ENCODE data around the gene VENTX. TPM values are rescaled to one million over a fixed set of nuclear protein-coding genes. Genes with fewer than 3 reads are reported as not detected.

VENTX gene
- total RNA-seq, 1 experiment from 2014 or later, result not detected

DNA sequence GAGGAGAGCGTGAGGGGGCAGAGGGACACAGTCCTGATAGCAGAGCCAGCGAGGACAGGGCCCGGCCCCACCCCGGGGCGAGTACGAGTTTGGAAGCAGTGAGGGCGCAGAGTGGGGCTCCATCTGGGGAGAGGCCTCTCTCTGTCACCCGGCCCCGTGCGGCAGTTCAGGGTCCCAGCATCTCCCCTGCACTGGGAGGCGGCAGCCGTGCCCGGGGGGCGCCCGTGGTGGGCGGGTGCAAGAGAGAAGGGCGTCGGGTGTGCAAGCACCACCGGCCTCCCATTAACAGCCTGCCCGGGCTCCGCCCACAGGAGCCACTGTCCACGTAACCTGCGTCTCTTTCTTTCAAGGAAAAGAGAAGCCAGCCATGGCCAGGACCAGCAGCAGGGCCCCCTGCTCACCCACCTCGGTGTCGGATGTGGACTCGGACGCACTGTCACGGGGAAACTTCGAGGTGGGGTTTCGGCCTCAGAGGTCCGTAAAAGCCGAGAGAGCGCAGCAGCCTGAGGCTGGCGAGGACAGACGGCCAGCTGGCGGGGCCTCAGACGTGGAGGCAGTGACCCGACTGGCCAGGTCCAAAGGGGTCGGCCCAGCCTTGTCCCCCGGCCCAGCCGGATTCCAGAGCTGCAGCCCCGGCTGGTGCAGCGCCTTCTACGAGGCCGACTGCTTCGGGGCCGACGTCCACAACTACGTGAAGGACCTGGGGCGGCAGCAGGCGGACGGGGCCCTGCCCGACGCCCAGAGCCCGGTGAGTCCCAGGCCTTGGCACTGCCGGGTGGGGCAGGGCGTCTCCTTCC, 36.3 kb upstream of the VENTX start:
- Histone ChIP-seq H3K9me3 (ENCODE audit: control insufficient read depth in 1 of 2, insufficient read depth in 1 of 2, low read depth in 1 of 2, low read length in 2 of 2) (no peaks in the 10 kb centered on the region), H3K9ac (ENCODE audit: low read length) (no peak overlapping the region), H3K9me2 (ENCODE audit: insufficient read depth) (no peaks in the 10 kb centered on the region), H3K4me2 (ENCODE audit: low read length) (no peak overlapping the region), H3K79me2 (ENCODE audit: insufficient read depth, low read length) (no peaks in the 10 kb centered on the region), H3K27ac (ENCODE audit: low read depth, low read length) (no peak overlapping the region), H3K4me1 (ENCODE audit: control insufficient read depth in 1 of 2, insufficient read depth in 2 of 2, low read length in 2 of 2) (no peaks in the 10 kb centered on the region), H3K27me3 (ENCODE audit: insufficient read depth, low read length) (no peaks in the 10 kb centered on the region), H2AFZ (ENCODE audit: low read depth, low read length, poor library complexity, severe bottlenecking) (no peak overlapping the region), H3K36me3 (ENCODE audit: control insufficient read depth in 1 of 2, insufficient read depth in 2 of 2, low read length in 2 of 2) (no peaks in the 10 kb centered on the region), H3K4me3 (replicated peaks in 1 of 2; ENCODE audit: low read depth in 1 of 2, low read length in 2 of 2) (no peak overlapping the region), H4K20me1 (ENCODE audit: insufficient read depth) (no peaks in the 10 kb centered on the region)
- TF ChIP-seq SP1 (IDR thresholded peaks at IDR 0.05; ENCODE audit: low read depth) (no peak), ELF1 (IDR thresholded peaks at IDR 0.05; ENCODE audit: borderline replicate concordance, low read depth) (no peak), FOSL1 (IDR thresholded peaks at IDR 0.05; ENCODE audit: low read depth) (no peak), JUND (IDR thresholded peaks at IDR 0.05) (no peak), EZH2 (IDR thresholded peaks at IDR 0.05) (no peak), SRF (IDR thresholded peaks at IDR 0.05; ENCODE audit: low read depth) (no peak), ZFX (IDR thresholded peaks at IDR 0.05) (no peak), EGR1 (IDR thresholded peaks at IDR 0.05; ENCODE audit: low read depth) (no peak), ZNF274 (IDR thresholded peaks at IDR 0.05; ENCODE audit: low read depth, low read length) (no peak)
- TF ChIP-seq, protein P1, sequence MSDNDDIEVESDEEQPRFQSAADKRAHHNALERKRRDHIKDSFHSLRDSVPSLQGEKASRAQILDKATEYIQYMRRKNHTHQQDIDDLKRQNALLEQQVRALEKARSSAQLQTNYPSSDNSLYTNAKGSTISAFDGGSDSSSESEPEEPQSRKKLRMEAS (IDR thresholded peaks at IDR 0.05), result no peak
- ATAC-seq (no peak), DNase-seq (ENCODE audit: low read depth, low spot score) (no peak)
- intact Hi-C loops (cut with micrococcal nuclease), result no loop called here
- ChIA-PET CTCF (no interaction called here), RAD21 (ENCODE audit: low non-redundant PET in 1 of 2, low total read pairs in 2 of 2, uncharacterized antibody in 2 of 2, unreplicated experiment in 2 of 2) (no interaction called here), POLR2A (no interaction called here)
- no TSS peak for BruUV-seq (replicated peaks)

DNA sequence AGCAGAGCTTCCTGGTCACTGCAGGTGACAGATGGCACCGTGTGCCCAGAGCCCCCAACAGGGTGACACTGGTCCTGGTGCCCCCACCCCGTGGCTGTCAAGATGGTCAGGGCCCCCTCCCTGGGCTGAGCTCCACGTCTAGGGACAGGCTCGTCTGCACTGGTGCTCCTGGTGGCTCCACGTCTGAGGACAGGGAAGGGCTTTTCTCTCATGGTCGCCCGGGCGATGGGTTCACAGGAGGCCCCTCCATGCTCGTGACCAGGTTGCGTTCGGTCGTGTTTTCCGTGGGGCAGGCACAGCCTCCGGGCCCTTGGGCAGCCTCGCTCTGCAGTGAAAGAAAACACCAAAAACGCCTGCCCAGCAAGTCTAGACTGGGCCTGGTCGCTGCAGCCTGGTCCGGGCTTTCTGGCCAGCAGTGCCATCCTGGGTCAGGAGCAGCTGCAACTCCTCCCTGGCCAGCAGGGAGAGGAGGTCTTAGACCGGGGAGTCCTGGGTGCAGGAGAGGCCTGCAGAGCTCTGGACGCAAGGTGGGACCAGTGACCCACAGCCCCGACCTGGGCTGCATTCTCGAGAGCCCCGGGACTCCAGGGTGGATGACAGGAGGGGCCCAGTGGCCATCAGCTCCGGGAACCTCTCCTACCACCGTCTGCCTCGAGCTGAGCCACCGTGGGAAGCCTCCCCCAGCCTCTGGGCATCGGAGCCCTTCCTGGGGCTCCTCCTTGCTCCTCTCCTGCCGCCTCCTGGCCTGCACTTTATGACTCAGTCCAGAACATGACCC, 35.5 kb upstream of the VENTX start:
- intact Hi-C loops (cut with micrococcal nuclease), result no loop called here
- Histone ChIP-seq H3K27me3 (ENCODE audit: insufficient read depth, low read length) (no peaks in the 10 kb centered on the region), H3K4me1 (ENCODE audit: control insufficient read depth in 1 of 2, insufficient read depth in 2 of 2, low read length in 2 of 2) (no peaks in the 10 kb centered on the region), H3K27ac (ENCODE audit: low read depth, low read length) (no peak overlapping the region), H4K20me1 (ENCODE audit: insufficient read depth) (no peaks in the 10 kb centered on the region), H3K79me2 (ENCODE audit: insufficient read depth, low read length) (no peaks in the 10 kb centered on the region), H3K9ac (ENCODE audit: low read length) (no peak overlapping the region), H2AFZ (ENCODE audit: low read depth, low read length, poor library complexity, severe bottlenecking) (no peak overlapping the region), H3K9me3 (ENCODE audit: control insufficient read depth in 1 of 2, insufficient read depth in 1 of 2, low read depth in 1 of 2, low read length in 2 of 2) (no peaks in the 10 kb centered on the region), H3K4me2 (ENCODE audit: low read length) (no peak overlapping the region), H3K4me3 (replicated peaks in 1 of 2; ENCODE audit: low read depth in 1 of 2, low read length in 2 of 2) (no peak overlapping the region), H3K36me3 (ENCODE audit: control insufficient read depth in 1 of 2, insufficient read depth in 2 of 2, low read length in 2 of 2) (no peaks in the 10 kb centered on the region), H3K9me2 (ENCODE audit: insufficient read depth) (no peaks in the 10 kb centered on the region)
- no peak for ATAC-seq
- ChIA-PET CTCF (no interaction called here), POLR2A (no interaction called here), RAD21 (ENCODE audit: low non-redundant PET in 1 of 2, low total read pairs in 2 of 2, uncharacterized antibody in 2 of 2, unreplicated experiment in 2 of 2) (no interaction called here)
- no peak for DNase-seq (ENCODE audit: low read depth, low spot score)
- no TSS peak for BruUV-seq (replicated peaks)
- TF ChIP-seq ELF1 (IDR thresholded peaks at IDR 0.05; ENCODE audit: borderline replicate concordance, low read depth), result no peak
- TF ChIP-seq ZFX (IDR thresholded peaks at IDR 0.05), result no peak
- TF ChIP-seq, protein P2, sequence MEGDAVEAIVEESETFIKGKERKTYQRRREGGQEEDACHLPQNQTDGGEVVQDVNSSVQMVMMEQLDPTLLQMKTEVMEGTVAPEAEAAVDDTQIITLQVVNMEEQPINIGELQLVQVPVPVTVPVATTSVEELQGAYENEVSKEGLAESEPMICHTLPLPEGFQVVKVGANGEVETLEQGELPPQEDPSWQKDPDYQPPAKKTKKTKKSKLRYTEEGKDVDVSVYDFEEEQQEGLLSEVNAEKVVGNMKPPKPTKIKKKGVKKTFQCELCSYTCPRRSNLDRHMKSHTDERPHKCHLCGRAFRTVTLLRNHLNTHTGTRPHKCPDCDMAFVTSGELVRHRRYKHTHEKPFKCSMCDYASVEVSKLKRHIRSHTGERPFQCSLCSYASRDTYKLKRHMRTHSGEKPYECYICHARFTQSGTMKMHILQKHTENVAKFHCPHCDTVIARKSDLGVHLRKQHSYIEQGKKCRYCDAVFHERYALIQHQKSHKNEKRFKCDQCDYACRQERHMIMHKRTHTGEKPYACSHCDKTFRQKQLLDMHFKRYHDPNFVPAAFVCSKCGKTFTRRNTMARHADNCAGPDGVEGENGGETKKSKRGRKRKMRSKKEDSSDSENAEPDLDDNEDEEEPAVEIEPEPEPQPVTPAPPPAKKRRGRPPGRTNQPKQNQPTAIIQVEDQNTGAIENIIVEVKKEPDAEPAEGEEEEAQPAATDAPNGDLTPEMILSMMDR (IDR thresholded peaks at IDR 0.05 in 2 of 3, conservative IDR thresholded peaks at IDR 0.05 in 1 of 3; ENCODE audit: borderline replicate concordance in 1 of 3, insufficient read depth in 1 of 3, low read depth in 2 of 3, low read length in 2 of 3), result no peak
- TF ChIP-seq SIN3A (IDR thresholded peaks at IDR 0.05; ENCODE audit: low read depth), result no peak
- TF ChIP-seq, protein P3, sequence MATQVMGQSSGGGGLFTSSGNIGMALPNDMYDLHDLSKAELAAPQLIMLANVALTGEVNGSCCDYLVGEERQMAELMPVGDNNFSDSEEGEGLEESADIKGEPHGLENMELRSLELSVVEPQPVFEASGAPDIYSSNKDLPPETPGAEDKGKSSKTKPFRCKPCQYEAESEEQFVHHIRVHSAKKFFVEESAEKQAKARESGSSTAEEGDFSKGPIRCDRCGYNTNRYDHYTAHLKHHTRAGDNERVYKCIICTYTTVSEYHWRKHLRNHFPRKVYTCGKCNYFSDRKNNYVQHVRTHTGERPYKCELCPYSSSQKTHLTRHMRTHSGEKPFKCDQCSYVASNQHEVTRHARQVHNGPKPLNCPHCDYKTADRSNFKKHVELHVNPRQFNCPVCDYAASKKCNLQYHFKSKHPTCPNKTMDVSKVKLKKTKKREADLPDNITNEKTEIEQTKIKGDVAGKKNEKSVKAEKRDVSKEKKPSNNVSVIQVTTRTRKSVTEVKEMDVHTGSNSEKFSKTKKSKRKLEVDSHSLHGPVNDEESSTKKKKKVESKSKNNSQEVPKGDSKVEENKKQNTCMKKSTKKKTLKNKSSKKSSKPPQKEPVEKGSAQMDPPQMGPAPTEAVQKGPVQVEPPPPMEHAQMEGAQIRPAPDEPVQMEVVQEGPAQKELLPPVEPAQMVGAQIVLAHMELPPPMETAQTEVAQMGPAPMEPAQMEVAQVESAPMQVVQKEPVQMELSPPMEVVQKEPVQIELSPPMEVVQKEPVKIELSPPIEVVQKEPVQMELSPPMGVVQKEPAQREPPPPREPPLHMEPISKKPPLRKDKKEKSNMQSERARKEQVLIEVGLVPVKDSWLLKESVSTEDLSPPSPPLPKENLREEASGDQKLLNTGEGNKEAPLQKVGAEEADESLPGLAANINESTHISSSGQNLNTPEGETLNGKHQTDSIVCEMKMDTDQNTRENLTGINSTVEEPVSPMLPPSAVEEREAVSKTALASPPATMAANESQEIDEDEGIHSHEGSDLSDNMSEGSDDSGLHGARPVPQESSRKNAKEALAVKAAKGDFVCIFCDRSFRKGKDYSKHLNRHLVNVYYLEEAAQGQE (IDR thresholded peaks at IDR 0.05; ENCODE audit: low read depth), result no peak
- TF ChIP-seq YY1 (IDR thresholded peaks at IDR 0.05; ENCODE audit: extremely low read depth, insufficient replicate concordance, low read depth, low read length), result no peak
- TF ChIP-seq ZNF274 (IDR thresholded peaks at IDR 0.05; ENCODE audit: low read depth, low read length), result no peak

Measured in HCT116 (cell line).